Ectodermal cell (in vitro differentiated cells): Measurements from ENCODE around the gene LORICRIN.

Experiments
- H3K27ac ChIP-seq: 2 replicates; pipeline ENCODE4 v1.7.0; 2013; ENCODE audit warnings: mild to moderate bottlenecking, low read depth, low read length; ENCODE audit not compliant: insufficient read depth, poor library complexity, severe bottlenecking
- H3K27me3 ChIP-seq: 2 replicates; pipeline ENCODE4 v1.7.0; 2013; ENCODE audit warnings: mild to moderate bottlenecking, low read length; ENCODE audit not compliant: insufficient read depth, control insufficient read depth, poor library complexity, severe bottlenecking
- H3K36me3 ChIP-seq: one replicate; pipeline ENCODE4 v1.7.0; 2013; ENCODE audit warnings: low read length; ENCODE audit not compliant: control insufficient read depth, insufficient read depth
- H3K4me1 ChIP-seq: one replicate; pipeline ENCODE4 v1.7.0; 2013; ENCODE audit warnings: low read length; ENCODE audit not compliant: control insufficient read depth, insufficient read depth
- H3K4me3 ChIP-seq: 2 replicates; pipeline ENCODE4 v1.7.0; 2013; ENCODE audit warnings: low read depth, low read length, control low read depth; ENCODE audit not compliant: insufficient read depth
- H3K9me3 ChIP-seq: 2 replicates; pipeline ENCODE4 v1.7.0; 2013; ENCODE audit warnings: mild to moderate bottlenecking, low read length, moderate library complexity; ENCODE audit not compliant: control insufficient read depth
- WGBS, 2 experiments: methylation state at CpG; one replicate each; pipeline ENCODE4 v1.1.7; 2013; ENCODE audit warnings: missing lambda C conversion rate in 2 of 2; 5-methylcytosine and 5-hydroxymethylcytosine counted together

LORICRIN gene

GRCh38 chr1:153293851-153294250, 34.4 kb downstream of the LORICRIN start:
- no peaks in the 10 kb centered on the region for H3K9me3 ChIP-seq
- no peaks in the 10 kb centered on the region for H3K4me1 ChIP-seq
- 92 to 94% methylated on average over 9 of the region's 9 CpGs for WGBS, 2 experiments
- H3K36me3 ChIP-seq, result no peaks in the 10 kb centered on the region
- H3K27me3 ChIP-seq, result no peaks in the 10 kb centered on the region
- no peak overlapping the region for H3K4me3 ChIP-seq
- H3K27ac ChIP-seq, result no peak overlapping the region

- Histone ChIP-seq H3K27me3 (no peaks in the 10 kb centered on the region), H3K9me3 (no peaks in the 10 kb centered on the region), H3K4me3 (no peak overlapping the region), H3K4me1 (no peaks in the 10 kb centered on the region), H3K27ac (no peak overlapping the region), H3K36me3 (no peaks in the 10 kb centered on the region)
- 92 to 94% methylated on average over 5 of the region's 5 CpGs for WGBS, 2 experiments
Observed at GRCh38 chr1:153302308-153302707, 42.8 kb downstream of the LORICRIN start.

GRCh38 chr1:153305682-153306081, 46.2 kb downstream of the LORICRIN start:
- H3K27me3 ChIP-seq, result no peaks in the 10 kb centered on the region
- H3K36me3 ChIP-seq, result no peaks in the 10 kb centered on the region
- no peaks in the 10 kb centered on the region for H3K4me1 ChIP-seq
- H3K27ac ChIP-seq, result no peak overlapping the region
- no peaks in the 10 kb centered on the region for H3K9me3 ChIP-seq
- WGBS, 2 experiments, result 94 to 95% methylated on average over 6 of the region's 6 CpGs
- no peak overlapping the region for H3K4me3 ChIP-seq

DNA sequence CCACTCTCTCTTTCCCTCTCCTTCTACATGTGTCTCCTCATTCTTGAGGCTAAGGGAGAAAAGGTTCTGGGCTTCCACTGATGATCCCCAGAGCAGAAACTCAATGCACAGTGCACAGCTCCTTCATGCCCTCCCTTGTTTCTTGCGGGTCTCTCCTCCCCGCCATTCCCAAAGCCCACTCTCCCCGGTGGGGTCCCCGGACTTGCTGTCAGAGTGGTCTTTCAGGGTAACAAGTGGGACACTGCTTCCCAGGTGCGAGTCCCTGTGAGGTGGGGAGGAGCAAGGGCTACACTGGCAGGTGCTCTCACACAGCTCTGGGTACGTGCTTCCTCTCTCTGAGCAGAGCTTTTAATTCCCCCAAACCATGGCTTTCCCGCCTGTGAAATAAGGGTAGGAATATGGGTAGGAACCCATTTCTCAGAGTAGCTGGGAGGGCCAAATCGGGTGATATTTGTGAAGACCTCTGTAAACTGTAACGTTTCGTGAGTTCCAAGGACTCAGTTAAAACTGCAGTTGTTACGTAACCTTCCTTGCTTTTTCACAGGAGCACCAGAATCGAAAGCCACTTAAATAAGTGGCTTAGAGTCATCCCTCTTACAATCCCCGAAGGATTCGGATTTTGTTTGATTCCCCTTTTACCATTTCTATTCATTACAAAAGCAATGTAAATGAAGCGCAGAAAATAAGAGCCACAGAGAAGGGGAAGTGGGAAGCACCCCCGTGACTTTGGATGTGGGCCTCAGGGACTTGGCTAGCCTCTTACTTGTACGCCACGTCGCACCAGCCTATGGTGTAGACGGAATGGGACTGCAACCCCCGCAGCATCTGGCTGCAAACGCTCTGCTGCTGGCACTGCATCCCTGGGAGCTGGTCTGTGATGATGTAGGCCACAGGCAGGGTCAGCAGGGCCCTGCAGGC, 47.1 kb downstream of the LORICRIN start:
- Histone ChIP-seq H3K36me3 (no peaks in the 10 kb centered on the region), H3K4me1 (no peaks in the 10 kb centered on the region), H3K4me3 (no peak overlapping the region), H3K9me3 (no peaks in the 10 kb centered on the region), H3K27ac (no peak overlapping the region), H3K27me3 (no peaks in the 10 kb centered on the region)
- 90 to 91% methylated on average over 22 of the region's 22 CpGs for WGBS, 2 experiments

- Histone ChIP-seq H3K36me3 (no peaks in the 10 kb centered on the region), H3K9me3 (no peaks in the 10 kb centered on the region), H3K27me3 (no peaks in the 10 kb centered on the region), H3K4me3 (no peak overlapping the region), H3K27ac (no peak overlapping the region), H3K4me1 (no peaks in the 10 kb centered on the region)
- 89 to 92% methylated on average over 10 of the region's 10 CpGs for WGBS, 2 experiments
Observed at GRCh38 chr1:153307221-153307600, 47.7 kb downstream of the LORICRIN start.

GRCh38 chr1:153308540-153308939, 49.1 kb downstream of the LORICRIN start:
- WGBS, 2 experiments, result 88 to 91% methylated on average over 2 of the region's 2 CpGs
- H3K27me3 ChIP-seq, result no peaks in the 10 kb centered on the region

GRCh38 chr1:153309441-153309840, 50.0 kb downstream of the LORICRIN start:
- Histone ChIP-seq H3K27me3 (no peaks in the 10 kb centered on the region), H3K27ac (no peak overlapping the region), H3K9me3 (no peaks in the 10 kb centered on the region), H3K36me3 (no peaks in the 10 kb centered on the region), H3K4me3 (no peak overlapping the region), H3K4me1 (no peaks in the 10 kb centered on the region)
- 71 to 80% methylated on average over 2 of the region's 2 CpGs for WGBS, 2 experiments

More at GRCh38 chr1:153308540-153308939, 49.1 kb downstream of the LORICRIN start:
- no peaks in the 10 kb centered on the region for H3K9me3 ChIP-seq
- H3K36me3 ChIP-seq, result no peaks in the 10 kb centered on the region
- no peak overlapping the region for H3K27ac ChIP-seq
- H3K4me3 ChIP-seq, result no peak overlapping the region
- H3K4me1 ChIP-seq, result no peaks in the 10 kb centered on the region

DNA sequence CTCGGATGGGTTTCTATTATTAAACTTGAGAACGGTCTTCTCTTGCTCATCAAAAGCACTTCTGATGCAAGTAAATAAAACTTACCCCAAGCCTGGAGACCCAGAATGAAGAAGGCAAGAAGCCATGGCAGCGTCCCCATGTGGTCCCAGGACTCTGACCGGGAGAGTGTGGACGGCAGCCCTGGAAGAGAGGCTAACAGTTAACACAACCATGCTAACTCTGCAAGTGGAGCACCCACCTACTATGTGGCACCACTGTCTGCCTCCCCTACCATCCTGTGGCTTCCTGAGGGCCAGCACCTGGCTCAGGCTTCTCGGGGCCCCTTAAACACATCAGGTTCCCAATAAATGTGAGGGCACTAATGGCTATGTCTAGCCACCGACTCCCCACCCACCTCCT, 51.0 kb downstream of the LORICRIN start:
- Histone ChIP-seq H3K4me3 (no peak overlapping the region), H3K27me3 (no peaks in the 10 kb centered on the region)
- 78% methylated on average over 7 of the region's 7 CpGs for WGBS, 2 experiments

More for the DNA sequence above, 51.0 kb downstream of the LORICRIN start:
- Histone ChIP-seq H3K27ac (no peak overlapping the region), H3K4me1 (no peaks in the 10 kb centered on the region), H3K36me3 (no peaks in the 10 kb centered on the region), H3K9me3 (no peaks in the 10 kb centered on the region)
